ENCODE data around the gene PTGDS. TPM values are rescaled to one million over a fixed set of nuclear protein-coding genes. Genes with fewer than 3 reads are reported as not detected.

PTGDS gene
- total RNA-seq, 1 experiment from 2014 or later: not detected

GRCh38 chr9:136957901-136958300 lies 19.4 kb upstream of the PTGDS start:
- DNase-seq (ENCODE audit: low spot score): no peak

DNA sequence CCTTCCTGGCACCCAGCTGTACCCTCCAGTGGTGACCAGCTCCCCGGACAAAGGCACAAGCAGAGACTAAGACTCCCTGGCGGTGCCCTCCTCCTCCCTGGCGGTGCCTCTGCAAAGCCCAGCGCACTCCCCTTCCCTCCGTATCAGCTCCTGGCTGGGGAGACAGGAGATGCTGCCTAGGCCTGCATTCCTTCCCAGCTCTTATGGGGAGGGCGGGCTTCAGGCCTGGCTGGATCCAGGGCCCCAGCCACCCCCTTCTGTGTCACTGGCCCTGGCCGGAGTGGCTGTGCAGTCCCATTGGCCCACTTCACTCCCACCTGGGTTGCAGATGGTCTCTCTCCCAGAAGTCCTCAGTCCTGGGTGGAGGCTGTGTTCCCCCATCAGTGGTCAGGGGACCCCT lies 18.8 kb upstream of the PTGDS start:
- DNase-seq (ENCODE audit: low spot score): no peak

DNA sequence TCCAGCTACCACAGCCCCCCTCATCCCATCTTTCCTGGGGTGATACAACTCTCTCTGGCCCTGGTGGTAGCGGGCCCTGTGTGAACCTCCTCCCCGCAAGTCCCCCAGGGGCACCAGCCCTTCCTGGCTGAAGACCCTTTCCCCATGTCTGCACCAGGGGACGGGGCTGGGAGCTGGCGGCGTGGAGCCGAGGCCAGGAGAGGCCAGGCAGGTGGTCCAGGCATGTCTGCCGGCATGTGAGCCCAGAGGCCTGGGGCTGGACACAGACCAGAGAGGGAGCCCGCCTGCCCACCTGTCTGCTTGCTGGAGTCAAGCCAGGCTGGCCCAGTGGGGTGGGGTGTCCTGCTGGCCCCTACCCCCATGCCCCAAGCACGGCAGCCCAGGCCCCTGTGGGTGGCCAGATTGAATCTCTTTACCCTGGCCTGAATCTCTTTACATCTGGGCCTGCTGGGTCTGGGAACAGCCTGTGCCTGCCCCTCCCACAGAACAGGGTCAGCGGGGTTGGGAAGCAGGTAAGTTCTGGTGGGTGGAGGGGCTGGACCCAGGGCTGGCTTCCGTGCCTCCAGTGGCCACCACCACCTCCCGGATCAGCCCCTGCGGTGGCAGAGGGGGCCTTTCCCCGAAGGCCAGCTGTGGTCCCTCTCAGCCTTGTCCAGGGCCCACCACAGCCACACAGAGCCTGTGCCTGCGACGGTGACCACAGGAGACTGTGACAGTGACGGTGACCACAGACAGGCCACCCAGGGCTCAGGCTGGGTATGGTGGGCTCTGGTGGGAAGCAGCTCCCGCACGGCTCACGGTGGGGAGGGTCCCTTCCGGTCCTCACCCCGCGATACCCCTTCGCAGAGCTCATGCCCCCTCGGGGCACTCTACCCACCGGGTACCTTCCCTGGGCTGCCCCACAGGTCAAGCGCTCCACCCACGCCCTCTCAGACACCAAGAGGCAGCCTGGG lies 18.1 kb upstream of the PTGDS start:
- DNase-seq (ENCODE audit: low spot score): no peak

DNA sequence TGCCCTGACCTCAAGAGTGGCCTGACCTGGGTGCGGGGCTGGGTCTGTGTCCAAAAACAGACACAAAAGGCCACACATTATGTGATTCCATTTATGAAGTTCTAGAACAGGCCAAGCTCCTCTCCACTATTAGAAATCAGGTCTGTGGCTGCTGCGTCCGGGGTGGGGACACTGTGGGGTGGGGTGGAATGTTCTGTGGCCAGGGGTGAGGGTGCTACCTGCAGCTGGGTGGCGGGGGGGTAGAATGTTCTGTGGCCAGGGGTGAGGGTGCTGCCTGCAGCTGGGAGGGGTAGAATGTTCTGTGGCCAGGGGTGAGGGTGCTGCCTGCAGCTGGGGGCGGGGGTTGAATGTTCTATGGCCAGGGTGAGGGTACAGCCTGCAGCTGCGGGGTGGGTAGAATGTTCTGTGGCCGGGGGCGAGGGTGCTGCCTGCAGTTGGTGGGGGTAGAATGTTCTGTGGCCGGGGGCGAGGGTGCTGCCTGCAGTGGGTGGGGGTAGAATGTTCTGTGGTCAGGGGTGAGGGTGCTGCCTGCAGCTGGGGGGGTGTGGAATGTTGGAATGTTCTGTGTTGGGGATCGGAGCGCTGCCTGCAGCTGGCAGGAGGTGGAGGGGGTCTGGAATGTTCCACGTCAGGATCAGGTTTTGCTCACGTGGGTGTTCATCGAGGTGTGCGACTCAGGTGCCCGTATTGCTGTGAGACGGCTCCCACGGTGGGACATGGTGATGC lies 16.9 kb upstream of the PTGDS start:
- no peak for DNase-seq (ENCODE audit: low spot score)

GRCh38 chr9:136960938-136961275 lies 16.4 kb upstream of the PTGDS start:
- no peak for DNase-seq (ENCODE audit: low spot score)

GRCh38 chr9:136961279-136962065 lies 15.8 kb upstream of the PTGDS start:
- no peak for DNase-seq (ENCODE audit: low spot score)

DNA sequence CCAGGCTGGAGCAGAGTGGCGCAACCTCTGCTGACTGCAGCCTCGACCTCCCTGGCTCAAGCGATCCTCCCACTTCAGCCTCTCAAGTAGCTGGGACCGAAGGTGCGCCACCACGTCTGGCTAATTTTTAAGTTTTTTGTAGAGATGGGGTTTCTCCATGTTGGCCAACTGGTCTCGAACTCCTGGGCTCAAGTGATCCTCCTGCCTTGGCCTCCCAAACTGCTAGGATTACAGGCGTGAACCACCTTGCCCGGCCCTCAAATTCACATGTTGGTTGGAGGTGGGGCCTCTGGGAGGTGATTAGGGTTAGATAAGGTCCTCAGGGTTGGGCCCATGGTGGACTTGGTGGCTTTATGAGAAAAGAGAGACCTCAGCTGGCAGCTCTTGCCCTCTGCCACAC lies 15.1 kb upstream of the PTGDS start:
- DNase-seq (ENCODE audit: low spot score): no peak

- DNase-seq (ENCODE audit: low spot score): no peak
These were observed 14.5 kb upstream of the PTGDS start for GRCh38 chr9:136962701-136963248.

DNA sequence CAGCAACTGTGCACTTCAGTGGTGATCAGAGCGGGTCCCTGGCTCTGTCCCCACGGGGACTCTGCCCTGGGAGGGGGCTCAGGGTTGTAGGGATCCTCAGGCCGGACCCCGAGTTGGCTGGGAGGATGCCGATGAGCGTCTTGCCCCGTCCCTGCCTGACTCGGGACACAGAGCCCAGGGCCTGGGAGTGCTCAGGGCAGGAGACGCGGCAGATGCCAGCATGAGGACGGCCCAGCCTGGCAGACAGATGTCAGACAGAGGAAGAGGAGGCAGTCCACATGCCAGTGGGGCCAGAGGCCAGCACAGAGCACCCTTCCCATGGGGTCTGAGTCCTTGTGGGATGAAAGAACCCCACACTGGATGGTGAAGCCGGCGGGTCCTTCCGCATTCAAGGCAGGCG lies 14.0 kb upstream of the PTGDS start:
- no peak for DNase-seq (ENCODE audit: low spot score)

DNA sequence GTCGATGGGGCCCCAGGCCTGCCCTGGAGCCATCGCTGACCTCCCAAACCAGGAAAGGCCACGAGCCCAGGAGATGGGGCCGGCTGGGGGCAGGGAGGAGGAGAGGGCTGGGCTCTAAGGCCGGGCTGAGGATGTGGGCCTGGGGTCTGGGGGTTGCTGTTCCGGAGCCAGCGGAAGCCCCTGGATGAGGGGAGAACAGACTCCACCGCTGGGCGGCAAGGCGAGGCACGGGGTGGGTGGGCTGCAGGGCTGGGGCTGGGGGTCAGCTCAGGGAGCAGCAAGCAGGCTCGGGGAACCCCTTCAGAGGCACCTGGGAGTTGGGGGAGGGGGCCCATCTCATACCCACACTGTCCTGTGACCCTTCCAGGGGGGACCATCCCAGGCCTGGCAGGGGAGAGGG lies 13.6 kb upstream of the PTGDS start:
- no peak for DNase-seq (ENCODE audit: low spot score)

DNA sequence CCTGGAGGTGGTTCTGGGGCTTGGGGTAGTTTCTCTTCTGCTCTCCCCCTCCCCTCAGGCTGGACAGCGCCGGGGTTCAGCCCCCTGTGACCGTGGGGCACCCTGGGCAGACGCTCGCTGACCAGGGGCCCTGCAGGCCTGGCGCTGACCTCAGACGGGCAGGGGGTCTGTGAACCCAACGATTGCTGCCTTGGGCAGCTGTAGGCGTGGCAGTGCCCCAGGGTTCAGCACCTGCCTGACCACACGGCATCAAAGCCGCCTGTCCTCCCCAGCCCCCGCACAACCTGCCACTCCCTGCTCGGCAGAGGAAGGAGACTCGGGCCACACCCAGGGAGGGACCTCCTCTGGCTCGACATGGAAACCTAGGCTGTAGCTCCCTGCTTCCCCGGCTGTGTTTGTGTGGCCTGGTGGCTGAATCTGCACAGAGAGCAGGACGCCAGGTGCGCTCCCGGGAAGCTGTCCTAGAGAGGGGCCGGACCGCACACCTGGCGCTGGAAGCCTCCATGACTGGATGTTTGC lies 13.1 kb upstream of the PTGDS start:
- DNase-seq (ENCODE audit: low spot score): no peak

- DNase-seq (ENCODE audit: low spot score): no peak
These were observed 12.4 kb upstream of the PTGDS start for GRCh38 chr9:136964833-136965422.

GRCh38 chr9:136965771-136966484 lies 11.4 kb upstream of the PTGDS start:
- DNase-seq (ENCODE audit: low spot score): no peak

DNA sequence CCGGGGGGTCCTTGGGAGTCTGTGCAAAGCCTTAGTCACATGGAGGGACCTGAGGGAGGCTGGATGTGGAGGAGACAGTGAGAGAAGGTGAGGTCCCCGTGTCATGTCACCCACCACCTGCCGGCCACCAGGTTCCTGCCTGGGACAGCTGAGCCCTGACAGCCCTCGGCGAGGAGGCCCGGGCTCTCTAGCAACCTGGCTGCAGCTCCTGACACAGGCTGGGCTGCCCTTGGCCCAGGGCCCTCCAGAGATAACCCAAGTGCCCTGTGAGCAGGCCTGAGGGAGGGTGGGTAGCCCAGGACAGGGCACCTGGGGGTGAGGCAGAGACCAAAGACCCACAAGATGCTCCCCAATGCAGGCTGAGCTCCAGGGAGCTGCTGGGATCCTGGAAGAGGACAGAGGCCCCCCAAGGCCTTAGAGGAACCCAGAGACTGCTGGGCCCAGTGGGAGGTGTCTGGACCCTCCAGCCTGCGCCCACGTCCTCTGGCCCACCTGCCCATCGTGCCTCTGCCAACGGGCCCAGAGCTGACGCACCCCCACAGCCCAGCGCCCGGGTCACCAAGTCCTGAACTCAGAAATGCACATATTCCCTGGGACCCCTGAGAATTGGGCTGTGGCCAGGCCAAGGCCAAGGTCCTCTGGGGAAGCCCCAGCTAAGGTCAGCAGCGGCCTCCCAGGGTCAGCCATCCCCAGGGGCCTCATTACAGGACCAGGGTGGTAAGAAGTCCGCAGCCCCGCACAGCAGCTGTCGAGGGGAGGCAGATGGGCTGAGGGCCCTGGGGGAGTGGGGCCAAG lies 8.8 kb upstream of the PTGDS start:
- no peak for DNase-seq (ENCODE audit: low spot score)

DNA sequence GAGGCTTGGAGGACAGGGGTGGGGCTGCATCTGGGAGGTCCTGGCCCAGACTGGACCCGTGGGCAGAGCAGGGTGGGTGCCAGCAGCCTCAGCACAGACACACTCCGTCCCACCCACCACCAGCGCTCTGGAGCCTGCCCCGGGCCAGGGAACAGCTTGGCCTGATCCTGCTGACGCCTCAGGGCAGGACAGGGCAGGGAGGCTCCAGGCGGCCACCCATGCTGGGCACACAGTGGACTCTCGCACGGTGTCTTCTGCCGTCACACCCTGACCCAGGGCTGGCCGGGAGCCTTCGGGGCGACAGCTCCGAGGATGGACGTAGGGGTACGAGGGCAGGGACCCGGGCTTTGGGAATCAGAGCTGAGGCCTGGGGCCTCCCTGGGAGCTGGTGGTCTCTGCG lies 8.2 kb upstream of the PTGDS start:
- DNase-seq (ENCODE audit: low spot score): no peak

DNA sequence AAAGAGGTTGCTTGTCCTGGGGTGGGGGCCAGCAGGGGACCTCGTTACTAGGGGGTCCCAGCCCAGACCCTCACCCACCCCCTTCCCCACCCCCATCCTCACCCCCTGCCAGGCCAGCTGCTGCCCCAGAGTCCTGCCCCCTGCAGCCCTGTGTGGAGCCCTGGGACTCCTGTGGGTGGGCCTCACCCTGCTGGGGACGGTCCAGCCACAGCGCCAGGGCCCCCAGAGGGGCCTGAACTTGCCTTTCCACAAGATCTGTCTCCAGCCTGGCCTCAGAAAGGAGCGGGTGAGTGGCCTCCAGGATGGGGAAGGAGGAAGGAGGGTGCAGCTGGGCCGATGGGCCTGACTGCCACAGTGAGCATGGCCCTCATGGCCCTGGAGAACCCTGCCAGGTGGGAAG lies 7.5 kb upstream of the PTGDS start:
- DNase-seq (ENCODE audit: low spot score): no peak

- DNase-seq (ENCODE audit: low spot score): no peak
These were observed 6.9 kb upstream of the PTGDS start for GRCh38 chr9:136970361-136970760.

DNA sequence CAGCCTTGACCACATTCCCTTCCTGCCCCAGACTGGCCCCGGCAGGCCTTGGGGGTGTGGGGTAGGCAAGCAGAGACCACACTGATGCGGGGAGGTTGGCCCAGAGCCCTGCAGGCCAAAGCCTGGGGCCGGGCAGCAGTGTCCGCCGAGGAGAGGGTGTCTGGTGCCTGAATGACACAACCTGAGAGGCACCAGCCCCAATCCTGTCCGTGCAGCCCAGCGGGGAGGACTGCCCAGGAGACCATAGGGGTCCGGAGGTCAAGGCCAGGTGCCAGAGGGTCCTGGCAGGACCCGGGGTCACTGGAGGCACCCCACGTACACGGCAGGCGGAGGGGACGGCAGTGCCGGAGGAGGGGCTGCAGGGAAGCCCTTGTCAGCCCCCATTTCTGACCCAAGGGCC lies 5.6 kb upstream of the PTGDS start:
- no peak for DNase-seq (ENCODE audit: low spot score)

GRCh38 chr9:136972335-136972734 lies 5.0 kb upstream of the PTGDS start:
- no peak for DNase-seq (ENCODE audit: low spot score)

GRCh38 chr9:136972743-136973142 lies 4.6 kb upstream of the PTGDS start:
- DNase-seq (ENCODE audit: low spot score): no peak

Data from H4 (cell line).